Uterus (tissue), 4 donors: ENCODE measurements around the gene CDC25A. TPM values are rescaled to one million over a fixed set of nuclear protein-coding genes. Genes with fewer than 3 reads are reported as not detected.

ENCODE experiments used
- DNase-seq, 2 donors: peaks; one replicate each; pipeline ENCODE4 v3.0.0-alpha.2; 2019 to 2020
- H3K27ac ChIP-seq, 2 donors: fragments of 200-600 bp; sonication (generic); 1 replicate in 1 of 2; 2 replicates in 1 of 2; pipeline ENCODE4 v1.5.1; 2016 to 2018
- H3K27me3 ChIP-seq, 2 donors: fragments of 200-600 bp; sonication (generic); one replicate each; pipeline ENCODE4 v1.5.1; 2018 to 2019; ENCODE audit warnings: control low read depth in 1 of 2
- H3K36me3 ChIP-seq, 2 donors: fragments of 200-600 bp; sonication (generic); one replicate each; pipeline ENCODE4 v1.5.1; 2019; ENCODE audit warnings: control low read depth in 1 of 2
- H3K4me1 ChIP-seq, 2 donors: fragments of 200-600 bp; sonication (generic); one replicate each; pipeline ENCODE4 v1.5.1; 2018 to 2019; ENCODE audit warnings: control low read depth in 1 of 2
- H3K4me3 ChIP-seq, 2 donors: fragments of 200-600 bp; sonication (generic); 1 replicate in 1 of 2; 2 replicates in 1 of 2; pipeline ENCODE4 v1.5.1; 2018 to 2019; ENCODE audit warnings: mild to moderate bottlenecking in 1 of 2
- H3K9me3 ChIP-seq, 2 donors: fragments of 200-600 bp; sonication (generic); one replicate each; pipeline ENCODE4 v1.5.1; 2019; ENCODE audit warnings: control low read depth in 1 of 2
- POLR2A ChIP-seq, 2 donors: fragments of 450-650 bp; IDR thresholded peaks; one replicate each; pipeline ENCODE4 v1.6.1; 2016; ENCODE audit warnings: antibody characterized with exemption in 2 of 2, mild to moderate bottlenecking in 1 of 2, moderate library complexity in 1 of 2
- intact Hi-C: fragments of 100-400 bp; cut with DNase I; formaldehyde crosslinking; loops from one replicate; pipeline ENCODE4 v1.15.1; 2023; ENCODE audit warnings: low total_unique reads
- total RNA-seq, 4 donors: library from RNA; depleted of rRNA in 3 of 4; stranded (reverse); fragments of >200 nt in 3 of 4; gene quantifications; one replicate each; pipeline versions ENCODE4 v1.1.0 to v1.2.4, GENCODE V29; 2014 to 2023
- TF ChIP-seq, protein P1 (sequence below), 4 experiments: fragments of 200-600 bp in 2 of 4; fragments of 450-650 bp in 2 of 4; sonication (generic) in 2 of 4; IDR thresholded peaks; one replicate each; pipeline ENCODE4 v1.5.1; 2016 to 2019; ENCODE audit warnings: antibody characterized with exemption in 4 of 4, mild to moderate bottlenecking in 2 of 4, moderate library complexity in 1 of 4
- donor health status: DM: yes; HTN: yes; CAD: no.

Gene CDC25A
- total RNA-seq, 4 donors from 2014 or later, result 0.67 to 10.5 TPM; not detected in 2

DNA sequence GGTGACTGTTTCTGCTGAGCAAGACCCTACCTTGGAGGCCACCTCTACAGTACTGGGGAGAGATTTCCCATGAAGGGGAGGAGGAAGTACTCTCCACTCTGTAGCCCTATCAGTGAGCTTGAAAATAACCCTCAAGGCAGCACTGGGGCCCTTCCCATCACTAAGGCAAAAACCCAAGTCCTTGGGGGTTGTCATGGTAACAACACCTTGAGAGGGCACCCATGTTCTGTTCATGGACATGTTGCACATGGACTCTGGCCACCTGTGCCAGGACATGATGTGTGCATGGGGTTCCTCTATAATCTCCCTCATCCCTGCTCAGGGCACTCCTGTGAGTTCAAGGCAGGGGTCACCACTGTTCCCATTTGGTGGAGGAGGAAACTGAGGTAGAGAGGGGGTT lies 10.9 kb upstream of the CDC25A start:
- Histone ChIP-seq H3K4me1 (no peaks in the 10 kb centered on the region), H3K9me3 (no peaks in the 10 kb centered on the region), H3K27ac (no peak overlapping the region), H3K4me3 (no peak overlapping the region), H3K36me3 (no peaks in the 10 kb centered on the region), H3K27me3 (no peaks in the 10 kb centered on the region)
- DNase-seq, result no peak
- intact Hi-C loops, result no loop called here
- TF ChIP-seq, protein P1, sequence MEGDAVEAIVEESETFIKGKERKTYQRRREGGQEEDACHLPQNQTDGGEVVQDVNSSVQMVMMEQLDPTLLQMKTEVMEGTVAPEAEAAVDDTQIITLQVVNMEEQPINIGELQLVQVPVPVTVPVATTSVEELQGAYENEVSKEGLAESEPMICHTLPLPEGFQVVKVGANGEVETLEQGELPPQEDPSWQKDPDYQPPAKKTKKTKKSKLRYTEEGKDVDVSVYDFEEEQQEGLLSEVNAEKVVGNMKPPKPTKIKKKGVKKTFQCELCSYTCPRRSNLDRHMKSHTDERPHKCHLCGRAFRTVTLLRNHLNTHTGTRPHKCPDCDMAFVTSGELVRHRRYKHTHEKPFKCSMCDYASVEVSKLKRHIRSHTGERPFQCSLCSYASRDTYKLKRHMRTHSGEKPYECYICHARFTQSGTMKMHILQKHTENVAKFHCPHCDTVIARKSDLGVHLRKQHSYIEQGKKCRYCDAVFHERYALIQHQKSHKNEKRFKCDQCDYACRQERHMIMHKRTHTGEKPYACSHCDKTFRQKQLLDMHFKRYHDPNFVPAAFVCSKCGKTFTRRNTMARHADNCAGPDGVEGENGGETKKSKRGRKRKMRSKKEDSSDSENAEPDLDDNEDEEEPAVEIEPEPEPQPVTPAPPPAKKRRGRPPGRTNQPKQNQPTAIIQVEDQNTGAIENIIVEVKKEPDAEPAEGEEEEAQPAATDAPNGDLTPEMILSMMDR (IDR thresholded peaks at IDR 0.05), result no peak
- TF ChIP-seq POLR2A (IDR thresholded peaks at IDR 0.05), result no peak

DNA sequence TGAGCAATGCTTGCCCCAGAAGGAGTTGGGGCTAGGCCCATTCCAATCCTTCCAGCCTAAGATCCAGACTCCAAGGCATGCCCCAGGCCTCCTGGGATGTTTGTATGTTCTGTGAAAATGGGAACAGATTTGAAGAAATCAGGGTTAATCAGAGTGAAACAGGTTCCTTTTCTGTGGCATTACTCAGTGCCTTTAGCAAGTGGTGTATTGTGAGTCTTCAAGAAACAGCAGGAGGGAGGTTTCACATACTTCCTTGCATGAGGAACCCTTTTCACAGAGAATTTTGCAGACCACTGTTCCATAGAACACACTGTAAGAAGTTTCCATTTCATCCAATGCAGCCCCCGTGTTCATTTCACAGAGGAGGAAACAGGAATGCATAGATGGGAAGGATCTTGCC lies 8.4 kb upstream of the CDC25A start:
- intact Hi-C loops, result no loop called here
- H3K9me3 ChIP-seq, result no peaks in the 10 kb centered on the region
- no peak for DNase-seq
- no peak overlapping the region for H3K4me3 ChIP-seq
- H3K4me1 ChIP-seq, result no peaks in the 10 kb centered on the region
- H3K27me3 ChIP-seq, result no peaks in the 10 kb centered on the region
- no peaks in the 10 kb centered on the region for H3K36me3 ChIP-seq
- H3K27ac ChIP-seq, result no peak overlapping the region
- TF ChIP-seq, protein P1 (IDR thresholded peaks at IDR 0.05), result no peak
- no peak for TF ChIP-seq POLR2A (IDR thresholded peaks at IDR 0.05)

DNA sequence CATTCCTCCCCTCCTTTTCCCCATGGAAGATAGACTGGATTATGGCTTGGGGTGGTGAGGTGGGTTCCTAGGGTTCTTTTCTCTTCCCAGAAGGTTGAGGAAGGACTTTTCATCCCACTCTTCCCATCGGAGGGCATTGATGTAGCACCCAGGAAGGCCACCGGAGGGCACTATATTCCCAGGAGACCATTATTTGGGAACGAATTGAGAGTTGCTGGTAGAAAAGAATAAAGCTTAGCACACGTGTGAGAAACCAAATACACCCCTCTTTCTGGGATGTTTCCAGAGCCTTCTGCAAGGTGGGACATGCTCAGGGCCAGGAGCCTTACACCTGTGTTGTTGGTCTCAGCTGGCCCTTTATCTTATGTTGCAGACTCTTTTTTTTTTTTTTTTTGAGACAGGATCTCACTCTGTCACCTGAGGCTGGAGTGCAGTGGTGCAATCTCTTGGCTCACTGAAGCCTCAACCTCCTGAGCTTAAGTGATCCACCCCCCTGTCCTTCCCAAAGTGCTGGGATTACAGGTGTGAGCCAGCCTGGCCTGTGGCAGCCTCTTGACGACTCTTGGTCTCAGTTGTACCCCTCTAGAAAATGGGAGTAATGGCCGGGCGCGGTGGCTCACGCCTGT lies 6.3 kb upstream of the CDC25A start:
- Histone ChIP-seq H3K27me3 (no peaks in the 10 kb centered on the region), H3K4me1 (no peaks in the 10 kb centered on the region), H3K27ac (no peak overlapping the region), H3K36me3 (no peaks in the 10 kb centered on the region), H3K4me3 (no peak overlapping the region), H3K9me3 (no peaks in the 10 kb centered on the region)
- peak; percentile 25 to 56 for DNase-seq
- intact Hi-C loops, result no loop called here
- TF ChIP-seq, protein P1 (IDR thresholded peaks at IDR 0.05), result peak; percentile 40 to 63 (median 50)
- no peak for TF ChIP-seq POLR2A (IDR thresholded peaks at IDR 0.05)

DNA sequence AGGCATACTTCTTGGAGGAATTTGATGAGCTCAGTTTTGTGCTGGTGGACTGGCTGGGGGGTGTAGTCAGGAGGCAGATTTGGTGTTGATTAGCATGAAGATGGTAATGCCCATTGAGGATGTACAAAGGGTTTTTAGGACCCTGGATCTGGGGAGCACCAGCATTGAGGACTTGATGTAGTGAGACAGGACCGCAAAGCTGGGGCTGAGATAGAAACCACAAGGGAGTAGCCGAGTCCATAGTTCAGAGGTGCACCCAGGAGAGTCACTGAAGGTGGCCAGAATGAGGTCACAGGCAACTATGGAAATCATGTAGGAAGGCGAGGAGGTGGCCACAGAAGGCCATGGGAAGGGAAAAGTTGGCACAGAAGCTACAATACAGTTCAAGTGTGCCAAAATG lies 2.7 kb upstream of the CDC25A start:
- Histone ChIP-seq H3K4me1 (peaks cover 0 to 5% of the 10 kb centered on the region in 2 donors), H3K9me3 (no peaks in the 10 kb centered on the region), H3K27me3 (no peaks in the 10 kb centered on the region), H3K4me3 (no peak overlapping the region), H3K27ac (no peak overlapping the region), H3K36me3 (no peaks in the 10 kb centered on the region)
- DNase-seq, result no peak
- TF ChIP-seq, protein P1 (IDR thresholded peaks at IDR 0.05), result no peak
- no peak for TF ChIP-seq POLR2A (IDR thresholded peaks at IDR 0.05)
- intact Hi-C loops, result no loop called here

DNA sequence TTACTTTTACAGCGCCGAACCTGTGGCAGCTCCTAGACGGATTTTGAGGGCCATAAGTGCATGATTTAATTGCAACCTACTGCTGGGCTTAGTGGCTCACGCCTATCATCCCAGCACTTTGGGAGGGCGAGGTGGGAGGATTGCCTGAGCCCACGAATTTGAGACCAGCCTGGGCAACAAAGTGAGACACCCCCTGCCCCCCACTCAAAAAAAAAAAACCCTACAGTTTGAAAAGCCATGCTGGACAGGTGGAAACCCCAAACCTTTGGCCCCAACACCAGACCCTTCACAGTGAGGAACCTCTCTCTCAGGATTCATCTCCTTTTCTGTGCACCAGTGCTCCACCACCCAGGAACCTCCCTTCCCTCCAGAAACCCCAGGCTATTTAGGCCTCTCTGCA lies 1.1 kb upstream of the CDC25A start:
- H3K9me3 ChIP-seq, result no peaks in the 10 kb centered on the region
- H3K4me3 ChIP-seq, result no peak overlapping the region
- H3K4me1 ChIP-seq, result peaks cover 0 to 5% of the 10 kb centered on the region in 2 donors
- H3K27ac ChIP-seq, result no peak overlapping the region
- no peaks in the 10 kb centered on the region for H3K27me3 ChIP-seq
- TF ChIP-seq, protein P1 (IDR thresholded peaks at IDR 0.05), result no peak
- no peak for TF ChIP-seq POLR2A (IDR thresholded peaks at IDR 0.05)
- H3K36me3 ChIP-seq, result no peaks in the 10 kb centered on the region
- intact Hi-C loops, result no loop called here
- no peak for DNase-seq
